ENCODE measurements around the gene MT2A. TPM values are rescaled to one million over a fixed set of nuclear protein-coding genes. Genes with fewer than 3 reads are reported as not detected.

MT2A gene
- total RNA-seq = 56.0 and 84.2 TPM in 2 replicates

DNA sequence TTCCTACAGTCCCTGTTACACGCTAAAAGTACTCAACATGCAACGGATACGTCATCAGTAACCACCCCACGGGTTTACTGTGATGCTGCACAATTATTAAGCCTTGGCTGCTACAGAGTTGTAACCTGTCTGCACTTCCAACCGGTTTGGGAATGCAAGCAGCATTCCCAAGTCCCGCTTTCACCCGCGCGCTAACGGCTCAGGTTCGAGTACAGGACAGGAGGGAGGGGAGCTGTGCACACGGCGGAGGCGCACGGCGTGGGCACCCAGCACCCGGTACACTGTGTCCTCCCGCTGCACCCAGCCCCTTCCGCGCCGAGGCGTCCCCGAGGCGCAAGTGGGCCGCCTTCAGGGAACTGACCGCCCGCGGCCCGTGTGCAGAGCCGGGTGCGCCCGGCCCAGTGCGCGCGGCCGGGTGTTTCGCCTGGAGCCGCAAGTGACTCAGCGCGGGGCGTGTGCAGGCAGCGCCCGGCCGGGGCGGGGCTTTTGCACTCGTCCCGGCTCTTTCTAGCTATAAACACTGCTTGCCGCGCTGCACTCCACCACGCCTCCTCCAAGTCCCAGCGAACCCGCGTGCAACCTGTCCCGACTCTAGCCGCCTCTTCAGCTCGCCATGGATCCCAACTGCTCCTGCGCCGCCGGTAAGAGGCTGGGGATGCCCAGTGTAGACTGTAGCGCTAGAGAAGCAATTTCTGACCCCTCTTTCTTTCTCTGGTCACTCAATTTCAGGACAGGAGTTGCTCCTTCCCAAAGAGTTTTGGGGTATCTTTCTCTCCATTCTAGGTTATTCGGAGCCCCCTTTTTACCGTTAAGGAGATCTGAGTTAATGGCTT is at the start of gene MT2A:
Gene MT2A, plus strand, starts transcription at position 542 of the 833 bp plus-strand sequence. Its CDS starts 72 bp downstream, at position 614.

GRCh38 chr16:56564793-56565477 is 43.4 kb upstream of the MT2A start, which contains the start of gene MT4:
Gene MT4, plus strand, starts transcription at chr16:56565073. Its CDS starts 56 bp downstream, at chr16:56565129.

DNA sequence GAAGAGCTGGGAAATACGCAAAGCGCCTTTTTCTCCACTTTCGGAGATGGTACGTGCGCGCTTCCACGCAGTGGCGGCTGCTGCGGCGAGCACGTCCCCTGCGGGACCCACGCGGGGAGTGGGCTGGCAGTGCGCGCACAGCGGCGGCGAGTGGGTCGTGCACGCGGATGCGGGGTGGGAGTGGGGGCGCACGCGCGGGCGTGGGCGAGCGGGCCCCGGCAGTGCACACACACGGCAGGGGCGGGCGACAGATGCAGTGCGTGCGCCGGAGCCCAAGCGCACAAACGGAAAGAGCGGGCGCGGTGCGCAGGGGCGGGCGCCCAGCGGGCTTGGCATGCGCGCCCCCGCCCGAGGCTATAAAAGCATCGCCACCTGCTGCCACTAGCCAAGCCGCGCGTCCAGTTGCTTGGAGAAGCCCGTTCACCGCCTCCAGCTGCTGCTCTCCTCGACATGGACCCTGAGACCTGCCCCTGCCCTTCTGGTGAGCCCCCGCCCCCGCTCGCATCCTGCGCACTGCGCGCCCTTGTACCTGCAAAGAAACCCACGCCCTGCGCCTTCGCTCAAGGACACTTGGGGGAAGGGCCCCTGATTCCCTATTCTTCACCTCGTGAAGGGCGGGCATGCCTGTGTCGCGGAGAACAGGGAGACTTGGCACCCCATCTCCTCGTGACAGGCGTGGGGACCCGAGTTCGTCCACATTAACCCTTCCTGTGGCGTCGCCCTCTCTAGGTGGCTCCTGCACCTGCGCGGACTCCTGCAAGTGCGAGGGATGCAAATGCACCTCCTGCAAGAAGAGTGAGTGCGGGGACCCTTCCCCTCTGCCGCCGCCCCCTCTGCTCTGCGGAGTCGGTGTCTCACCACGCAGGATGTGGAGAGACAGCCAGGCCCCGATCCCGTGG is 19.0 kb upstream of the MT2A start, which contains the start of gene MT3:
Gene MT3, plus strand, starts transcription at position 388 of the 899 bp plus-strand sequence. Its CDS starts 63 bp downstream, at position 451.

GRCh38 chr16:56625140-56625942 is 17.0 kb downstream of the MT2A start, which contains the start of gene MT1E:
Gene MT1E, plus strand, starts transcription at chr16:56625781. Its CDS starts 71 bp downstream, at chr16:56625852.

GRCh38 chr16:56632156-56632847 is 23.9 kb downstream of the MT2A start, which contains the start of gene MT1M:
Gene MT1M, plus strand, starts transcription at chr16:56632659. Its CDS starts 73 bp downstream, at chr16:56632732.

GRCh38 chr16:56637814-56638750 is 29.7 kb downstream of the MT2A start, which contains the start of gene MT1A:
Gene MT1A, plus strand, starts transcription at chr16:56638666. Its CDS starts 73 bp downstream, at chr16:56638739.

GRCh38 chr16:56651586-56651985 is 43.2 kb downstream of the MT2A start, which contains the start of gene MT1B:
Gene MT1B, plus strand, starts transcription at chr16:56651886. Its CDS starts 68 bp downstream, at chr16:56651954.

DNA sequence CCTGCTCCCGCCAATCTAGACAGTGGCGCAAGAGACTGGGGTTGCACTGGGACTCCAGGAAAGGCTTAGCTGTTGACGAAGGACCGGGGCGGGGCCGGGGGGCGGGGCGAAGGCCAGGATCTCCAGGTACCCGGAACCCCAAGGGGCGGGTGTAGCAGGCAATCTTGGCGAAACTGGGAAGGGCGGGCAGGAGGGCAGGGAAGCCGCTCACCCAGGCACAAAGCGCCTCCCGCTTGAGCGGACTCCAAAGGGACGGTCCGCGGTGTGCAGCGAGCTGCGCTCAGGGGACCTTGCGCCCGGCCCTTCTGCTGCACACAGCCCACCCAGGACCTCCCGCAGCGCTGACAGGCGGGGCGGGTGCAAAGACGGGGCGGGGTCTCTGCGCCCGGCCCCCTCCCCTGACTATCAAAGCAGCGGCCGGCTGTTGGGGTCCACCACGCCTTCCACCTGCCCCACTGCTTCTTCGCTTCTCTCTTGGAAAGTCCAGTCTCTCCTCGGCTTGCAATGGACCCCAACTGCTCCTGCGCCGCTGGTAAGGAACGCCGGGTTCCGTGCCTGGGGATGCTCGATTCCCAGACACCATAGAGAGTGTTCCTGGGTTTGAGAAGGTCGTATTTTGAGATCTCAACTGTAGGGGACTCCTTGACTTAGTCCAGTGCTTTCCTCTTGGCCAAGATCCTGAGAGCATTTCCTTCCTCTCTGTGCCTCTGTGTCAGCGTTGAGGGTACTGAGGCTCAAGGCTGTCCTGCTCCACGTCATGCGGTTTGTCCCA is 49.4 kb downstream of the MT2A start, which contains the start of gene MT1F:
Gene MT1F, plus strand, starts transcription at position 405 of the 772 bp plus-strand sequence. Its CDS starts 100 bp downstream, at position 505.

Other genes with a start within 250 kb of the MT2A start
- gene AMFR, start 183.0 kb upstream of the MT2A start, total RNA-seq = 205 and 271 TPM in 2 replicates
- 53.8 and 59.7 TPM in 2 replicates for gene NUDT21, start 157.3 kb upstream of the MT2A start, total RNA-seq
- gene OGFOD1, start 157.0 kb upstream of the MT2A start, total RNA-seq = 88.2 and 97.0 TPM in 2 replicates
- gene BBS2, start 88.6 kb upstream of the MT2A start, total RNA-seq = 64.7 and 65.5 TPM in 2 replicates
- gene MT4, start 43.5 kb upstream of the MT2A start, total RNA-seq = not detected in 2 replicates
- not detected in 2 replicates for gene MT3, start 19.1 kb upstream of the MT2A start, total RNA-seq
- gene MT1E, start 17.2 kb downstream of the MT2A start, total RNA-seq = 78.0 and 90.1 TPM in 2 replicates
- gene MT1M, start 24.1 kb downstream of the MT2A start, total RNA-seq = 1.1 and 2.0 TPM in 2 replicates
- 0.44 TPM in 1 of 2 replicates, not detected in the other for gene MT1A, start 30.1 kb downstream of the MT2A start, total RNA-seq
- gene MT1B, start 43.3 kb downstream of the MT2A start, total RNA-seq = not detected in 2 replicates
- gene MT1F, start 49.4 kb downstream of the MT2A start, total RNA-seq = 0.19 and 0.79 TPM in 2 replicates
- gene MT1G, start 59.5 kb downstream of the MT2A start, total RNA-seq = not detected in 2 replicates
- gene MT1H, start 61.2 kb downstream of the MT2A start, total RNA-seq = not detected in 2 replicates
- 8.8 and 14.4 TPM in 2 replicates for gene MT1X, start 73.9 kb downstream of the MT2A start, total RNA-seq
- gene NUP93, start 121.5 kb downstream of the MT2A start, total RNA-seq = 46.0 and 61.3 TPM in 2 replicates

Measured in aortic smooth muscle cell (primary cell).